ENCODE measurements around the gene MACROH2A1.

GRCh38 chr5:135394095-135394494 is 4.9 kb downstream of the MACROH2A1 start:
- TF ChIP-seq CTCF (IDR thresholded peaks at IDR 0.05) (no peak), POLR2A (IDR thresholded peaks at IDR 0.05) (no peak)
